AG10803 (cell line): ENCODE data around the gene TMEM92.
A peak's percentile ranks its signal among the peaks of the same experiment; 100 is the strongest.
"Not testable (repeated sequence)": the region's sequence is repeated elsewhere in the genome, so short reads cannot be mapped to it uniquely, and the experiment has no call there.

Source experiments
- DNase-seq: peaks from one replicate; pipeline ENCODE4 v3.0.0; 2010; ENCODE audit warnings: low read depth
- H3K4me3 ChIP-seq: 2 replicates; pipeline ENCODE4 v1.5.1; 2011; ENCODE audit warnings: mild to moderate bottlenecking, low read length, control low read depth
- CTCF ChIP-seq: conservative IDR thresholded peaks from 2 replicates; pipeline ENCODE4 v1.5.1; 2011; ENCODE audit warnings: mild to moderate bottlenecking, low read length, control low read depth, inconsistent platforms

The TMEM92 gene

GRCh38 chr17:50295021-50295420, 20.8 kb downstream of the TMEM92 start:
- DNase-seq = no peak
- no peak for TF ChIP-seq CTCF
- H3K4me3 ChIP-seq = no peak overlapping the region

- TF ChIP-seq CTCF = peak; percentile 94
- H3K4me3 ChIP-seq = no peak overlapping the region
- DNase-seq = peak; percentile 58
These were observed 23.2 kb downstream of the TMEM92 start for GRCh38 chr17:50297407-50297865.

- no peak overlapping the region for H3K4me3 ChIP-seq
- DNase-seq = no peak
- TF ChIP-seq CTCF = no peak
These were observed 23.8 kb downstream of the TMEM92 start for GRCh38 chr17:50298018-50298417.

- DNase-seq = no peak
These were observed 25.5 kb downstream of the TMEM92 start for GRCh38 chr17:50299776-50300175.

GRCh38 chr17:50300824-50301223, 26.6 kb downstream of the TMEM92 start:
- DNase-seq, H3K4me3 ChIP-seq: not testable (repeated sequence)

More at GRCh38 chr17:50299776-50300175, 25.5 kb downstream of the TMEM92 start:
- no peak for TF ChIP-seq CTCF
- H3K4me3 ChIP-seq = no peak overlapping the region

GRCh38 chr17:50301891-50302584, 27.8 kb downstream of the TMEM92 start:
- H3K4me3 ChIP-seq = no peak overlapping the region
- no peak for DNase-seq
- TF ChIP-seq CTCF = no peak

GRCh38 chr17:50303051-50303450, 28.8 kb downstream of the TMEM92 start:
- no peak for DNase-seq
- no peak for TF ChIP-seq CTCF
- H3K4me3 ChIP-seq = no peak overlapping the region
